GM12878 (cell line): Measurements from ENCODE around the gene DNAJA2. TPM values are rescaled to one million over a fixed set of nuclear protein-coding genes. Genes with fewer than 3 reads are reported as not detected.

Source experiments
- ATAC-seq: fragments of 200-7000 bp; cut with Tn5 transposase; 3 replicates; pipeline ENCODE4 v1.9.1; 2020; ENCODE audit warnings: mild to moderate bottlenecking, moderate library complexity
- BruUV-seq: library from RNA; stranded (reverse); fragments of 400-500 nt; replicated peaks from 2 replicates; lab custom pipeline; 2021; lab: Mats Ljungman, UMichigan
- CTCF ChIA-PET: fragments of 300-600 bp; sonication (Branson Sonifier 250); formaldehyde crosslinking; extraction: SDS; loops from one replicate; lab custom pipeline; 2021; ENCODE audit warnings: inconsistent platforms; lab: Yijun Ruan, JAX
- POLR2A ChIA-PET: fragments of 350-600 bp; formaldehyde crosslinking; extraction: SDS; loops from one replicate; lab custom pipeline; 2021; ENCODE audit warnings: inconsistent platforms; lab: Charles Lee
- RAD21 ChIA-PET: fragments of 300-600 bp; sonication (Branson Sonifier 250); formaldehyde crosslinking; loops from one replicate; lab custom pipeline; 2023; ENCODE audit warnings: antibody characterized with exemption; ENCODE audit not compliant: unreplicated experiment; lab: Charles Lee
- SMC1A ChIA-PET: fragments of 300-600 bp; sonication (Branson Sonifier 250); formaldehyde crosslinking; loops from one replicate; lab custom pipeline; 2023; ENCODE audit not compliant: unreplicated experiment, uncharacterized antibody; lab: Charles Lee
- DNase-seq: peaks from one replicate; pipeline ENCODE4 v3.0.0-alpha.2; 2011; ENCODE audit warnings: low read depth, low spot score
- FAIRE-seq: peaks from 3 replicates; lab custom pipeline; 2011; peaks lifted over from hg19 to GRCh38; lab: Jason Lieb, UNC
- H2AFZ ChIP-seq: 2 replicates; pipeline ENCODE4 v1.6.0; 2011; ENCODE audit warnings: low read depth, low read length, control low read depth; ENCODE audit not compliant: control insufficient read depth
- H3K27ac ChIP-seq: 2 replicates; pipeline ENCODE4 v1.5.1; 2011; ENCODE audit warnings: control low read depth; ENCODE audit not compliant: control insufficient read depth, insufficient read depth
- H3K27me3 ChIP-seq, 2 experiments: replicated peaks in 1 of 2; 2 replicates each; pipeline versions ENCODE4 v1.6.0 to v1.6.1; 2011; ENCODE audit warnings: low read length in 1 of 2; ENCODE audit not compliant: control insufficient read depth in 2 of 2, insufficient read depth in 2 of 2
- H3K36me3 ChIP-seq, 2 experiments: 2 replicates each; pipeline ENCODE4 v1.5.1; 2011; ENCODE audit warnings: low read length in 1 of 2; ENCODE audit not compliant: control insufficient read depth in 2 of 2, insufficient read depth in 2 of 2
- H3K4me1 ChIP-seq: 2 replicates; pipeline ENCODE4 v1.6.1; 2011; ENCODE audit warnings: mild to moderate bottlenecking, low read length, moderate library complexity, mixed read lengths; ENCODE audit not compliant: control insufficient read depth, insufficient read depth
- H3K4me2 ChIP-seq: 2 replicates; pipeline ENCODE4 v1.6.0; 2011; ENCODE audit warnings: control low read depth; ENCODE audit not compliant: control insufficient read depth, insufficient read depth
- H3K4me3 ChIP-seq: fragments of 200-600 bp; sonication (generic); 2 replicates; pipeline ENCODE4 v1.5.1; 2016
- H3K79me2 ChIP-seq: 2 replicates; pipeline ENCODE4 v1.6.0; 2011; ENCODE audit warnings: low read length; ENCODE audit not compliant: control insufficient read depth, insufficient read depth
- H3K9ac ChIP-seq: 2 replicates; pipeline ENCODE4 v1.8.0; 2011; ENCODE audit warnings: low read length, control low read depth, mixed read lengths; ENCODE audit not compliant: control insufficient read depth, insufficient read depth
- H3K9me3 ChIP-seq: replicated peaks from 3 replicates; pipeline ENCODE4 v1.5.1; 2011; ENCODE audit warnings: mild to moderate bottlenecking, low read length; ENCODE audit not compliant: control insufficient read depth, insufficient read depth
- H4K20me1 ChIP-seq: 2 replicates; pipeline ENCODE4 v1.6.0; 2011; ENCODE audit not compliant: control insufficient read depth, insufficient read depth
- E2F8 ChIP-seq: fragments of 450-650 bp; IDR thresholded peaks from 2 replicates; pipeline ENCODE4 v1.6.1; 2018; ENCODE audit warnings: mild to moderate bottlenecking, low read depth, moderate library complexity; ENCODE audit not compliant: partially characterized antibody
- EED ChIP-seq: sonication (generic); IDR thresholded peaks from 2 replicates; pipeline ENCODE4 v1.6.1; 2016; ENCODE audit warnings: antibody characterized with exemption, low read depth
- ETV6 ChIP-seq, 2 experiments: fragments of 450-650 bp in 1 of 2; IDR thresholded peaks in 1 of 2; conservative IDR thresholded peaks in 1 of 2; 2 replicates each; pipeline ENCODE4 v1.6.1; 2014; ENCODE audit warnings: antibody characterized with exemption in 1 of 2, borderline replicate concordance in 1 of 2, low read depth in 1 of 2, mild to moderate bottlenecking in 1 of 2, moderate library complexity in 1 of 2
- FOXK2 ChIP-seq: fragments of 450-650 bp; IDR thresholded peaks from 2 replicates; pipeline ENCODE4 v1.6.1; 2017; ENCODE audit warnings: mild to moderate bottlenecking, moderate library complexity
- IRF5 ChIP-seq: fragments of 450-650 bp; IDR thresholded peaks from 2 replicates; pipeline ENCODE4 v1.6.1; 2017; ENCODE audit warnings: borderline replicate concordance
- NBN ChIP-seq: fragments of 450-650 bp; IDR thresholded peaks from 2 replicates; pipeline ENCODE4 v1.6.1; 2016
- NR2C1 ChIP-seq: fragments of 450-650 bp; IDR thresholded peaks from 2 replicates; pipeline ENCODE4 v1.6.1; 2017; ENCODE audit warnings: antibody characterized with exemption, mild to moderate bottlenecking, moderate library complexity
- PKNOX1 ChIP-seq: fragments of 450-650 bp; IDR thresholded peaks from 2 replicates; pipeline ENCODE4 v1.6.1; 2016; ENCODE audit warnings: mild to moderate bottlenecking
- PML ChIP-seq: IDR thresholded peaks from 2 replicates; pipeline ENCODE4 v1.6.1; 2012; ENCODE audit warnings: low read length, inconsistent platforms
- POLR2AphosphoS5 ChIP-seq: IDR thresholded peaks from 2 replicates; pipeline ENCODE4 v1.6.1; 2011; ENCODE audit warnings: mild to moderate bottlenecking, low read length, inconsistent platforms
- RELA ChIP-seq: fragments of 450-650 bp; IDR thresholded peaks from 2 replicates; pipeline ENCODE4 v1.8.0; 2014; ENCODE audit warnings: borderline replicate concordance; ENCODE audit not compliant: partially characterized antibody
- SMARCA5 ChIP-seq: fragments of 450-650 bp; IDR thresholded peaks from 2 replicates; pipeline ENCODE4 v1.6.1; 2017; ENCODE audit warnings: mild to moderate bottlenecking
- ZBTB11 ChIP-seq: fragments of 450-650 bp; formaldehyde crosslinking; IDR thresholded peaks from 2 replicates; pipeline ENCODE4 v1.5.0; 2022; ENCODE audit warnings: mild to moderate bottlenecking, missing genetic modification characterization
- WGBS: methylation state at CpG from one replicate; pipeline ENCODE4 v1.1.6; 2016; ENCODE audit warnings: low lambda C conversion rate; ENCODE audit not compliant: insufficient replicate concordance, insufficient coverage; ENCODE audit errors: missing lambda C conversion rate; 5-methylcytosine and 5-hydroxymethylcytosine counted together
- in situ Hi-C: fragments of 300-500 bp; cut with MboI; formaldehyde crosslinking; loops from 9 replicates; pipeline ENCODE4 v1.14.3; 2018; ENCODE audit warnings: mixed read lengths
- intact Hi-C: fragments of 100-400 bp; cut with micrococcal nuclease; formaldehyde crosslinking; loops from one replicate; pipeline ENCODE4 v1.14.2; 2022; ENCODE audit not compliant: unreplicated experiment
- polyA plus RNA-seq, 11 experiments: library from polyadenylated mRNA; depleted of rRNA in 4 of 11; unstranded in 6 of 11; stranded (reverse) in 5 of 11; fragments of >200 nt; fragmentation: Nextera tagmentation in 4 of 11; fragmentation: Illumina TruSeq in 1 of 11; extraction: Ambion mirVana in 4 of 11; extraction: Trizol in 1 of 11; gene quantifications; 1 replicate in 1 of 11; 2 replicates in 10 of 11; pipeline versions ENCODE4 v1.2.1 to v1.2.3, GENCODE V29; 2011 to 2016; ENCODE audit warnings: inconsistent platforms in 2 of 11, missing spikeins in 2 of 11, low read depth in 1 of 11
- total RNA-seq, 4 experiments: library from RNA; depleted of rRNA in 3 of 4; stranded (reverse); fragments of >200 nt in 3 of 4; fragmentation: Illumina TruSeq in 1 of 4; extraction: Trizol in 1 of 4; gene quantifications; 2 replicates each; pipeline versions ENCODE4 v1.2.1 to v1.2.3, GENCODE V29; 2013 to 2021

The DNAJA2 gene
- total and polyA plus RNA-seq, 10 of the 15 experiments (the other 5 are each of a cell fraction or from before 2014, with no cell fraction given) = 26.2 to 96.4 (median 58.1) TPM

GRCh38 chr16:46975908-46976470 lies 2.5 kb upstream of the DNAJA2 start (continued):
- TF ChIP-seq PKNOX1 (no peak), EED (peak; percentile 53; the same call in 1 of the 2 replicates), IRF5 (no peak)
- TF ChIP-seq, all 136 proteins: peak for 13

- Histone ChIP-seq H3K4me1 (peaks cover 23% of the 10 kb centered on the region), H3K27me3 (no peaks in the 10 kb centered on the region), H3K27ac (no peak overlapping the region), H3K9me3 (no peaks in the 10 kb centered on the region), H4K20me1 (no peaks in the 10 kb centered on the region), H3K79me2 (peaks cover 46% of the 10 kb centered on the region), H3K9ac (no peak overlapping the region), H3K4me3 (no peak overlapping the region), H3K4me2 (peak overlapping the region; percentile 63; the same call in 1 of the 2 replicates), H3K36me3 (peaks cover 0 to under 1% of the 10 kb centered on the region in 2 experiments; a peak in 2 of 4 replicates), H2AFZ (no peak overlapping the region)
- DNase-seq = no peak
- no TSS peak for BruUV-seq
- CTCF ChIA-PET = interaction anchor here (0.6 to 3.1 kb wide), 5 partner anchors 12 to 302 kb away, joined by 3 to 17 read pairs (median 6); no protein-coding TSS in a partner anchor
- no peak for FAIRE-seq
- intact Hi-C loops = no loop called here
- POLR2A ChIA-PET = interaction anchor here (0.6 to 1.7 kb wide), 7 partner anchors 8 to 233 kb away, joined by 3 to 9 read pairs (median 4); no protein-coding TSS in a partner anchor
- SMC1A ChIA-PET = interaction anchor here (1.1 to 4.2 kb wide), 7 partner anchors 8 to 162 kb away, joined by 3 to 31 read pairs (median 5); no protein-coding TSS in a partner anchor
- in situ Hi-C loops = no loop called here
- WGBS = 99% methylated on average over 11 of the region's 11 CpGs
- no peak for ATAC-seq
- RAD21 ChIA-PET = interaction anchor here (0.6 to 4.6 kb wide), 4 partner anchors 43 to 1381 kb away, joined by 3 to 29 read pairs (median 10); partner anchors contain the start of gene NETO2
- TF ChIP-seq RELA (no peak), E2F8 (no peak), FOXK2 (no peak), PML (no peak), SMARCA5 (no peak), POLR2AphosphoS5 (no peak), ZBTB11 (CRISPR knock-in tag) (no peak), NR2C1 (no peak), ETV6 (conservative IDR thresholded peaks at IDR 0.05 in 1 of 2, IDR thresholded peaks at IDR 0.05 in 1 of 2; ENCODE audit: borderline replicate concordance in 1 of 2, low read depth in 1 of 2) (no peak), NBN (no peak), EED (no peak)
Measured at GRCh38 chr16:46975165-46975564, 1.7 kb upstream of the DNAJA2 start.
